K562 (cell line): ENCODE measurements around the gene BST1. TPM values are rescaled to one million over a fixed set of nuclear protein-coding genes. Genes with fewer than 3 reads are reported as not detected.

Experiments
- ADNP ChIP-seq: fragments of 200-800 bp; sonication (Bioruptor generic); IDR thresholded peaks from 2 replicates; pipeline ENCODE4 v1.6.1; 2016; ENCODE audit warnings: missing genetic modification characterization, missing compliant biosample characterization
- ARID1B ChIP-seq: fragments of 450-650 bp; IDR thresholded peaks from 2 replicates; pipeline ENCODE4 v1.6.1; 2016; ENCODE audit warnings: antibody characterized with exemption, mild to moderate bottlenecking, inconsistent platforms
- BRCA1 ChIP-seq, 2 experiments: fragments of 450-650 bp in 1 of 2; sonication (generic) in 1 of 2; formaldehyde crosslinking in 1 of 2; IDR thresholded peaks; 2 replicates each; pipeline versions ENCODE4 v1.5.0 to v1.6.1; 2017 to 2020; ENCODE audit warnings: mild to moderate bottlenecking in 1 of 2, missing genetic modification reagents in 1 of 2
- DEAF1 ChIP-seq: fragments of 450-650 bp; formaldehyde crosslinking; IDR thresholded peaks from 2 replicates; pipeline ENCODE4 v1.4.0; 2020; ENCODE audit warnings: mild to moderate bottlenecking, moderate library complexity
- FOXK2 ChIP-seq, 2 experiments: fragments of 450-650 bp; IDR thresholded peaks in 1 of 2; conservative IDR thresholded peaks in 1 of 2; 2 replicates each; pipeline ENCODE4 v1.6.1; 2016; ENCODE audit warnings: low read depth in 2 of 2, mild to moderate bottlenecking in 1 of 2
- HOMEZ ChIP-seq: fragments of 250-450 bp; sonication (Bioruptor Pico); IDR thresholded peaks from 2 replicates; pipeline ENCODE4 v1.4.0; 2020; ENCODE audit warnings: mild to moderate bottlenecking, moderate library complexity
- POLR2A ChIP-seq: fragments of 450-650 bp; conservative IDR thresholded peaks from 2 replicates; pipeline ENCODE4 v1.6.1; 2016
- RBBP5 ChIP-seq: fragments of 200-600 bp; sonication (generic); IDR thresholded peaks from 2 replicates; pipeline ENCODE4 v1.6.1; 2012; ENCODE audit warnings: borderline replicate concordance, mild to moderate bottlenecking, low read length, control low read depth, inconsistent platforms; ENCODE audit not compliant: insufficient read depth, poor library complexity, severe bottlenecking
- RFX1 ChIP-seq: fragments of 450-650 bp; IDR thresholded peaks from 2 replicates; pipeline ENCODE4 v1.6.1; 2016; ENCODE audit warnings: mild to moderate bottlenecking, moderate library complexity
- SMAD1 ChIP-seq: fragments of 150-350 bp; IDR thresholded peaks from 2 replicates; pipeline ENCODE4 v1.6.1; 2014; ENCODE audit warnings: low read length, low read depth; ENCODE audit not compliant: partially characterized antibody
- TAF9B ChIP-seq: fragments of 450-650 bp; IDR thresholded peaks from 2 replicates; pipeline ENCODE4 v1.6.1; 2018; ENCODE audit warnings: mild to moderate bottlenecking; ENCODE audit not compliant: partially characterized antibody
- TBP ChIP-seq: optimal IDR thresholded peaks from 2 replicates; pipeline ENCODE3; 2011; ENCODE audit warnings: low read depth, low read length, improper control_type of control experiment
- TEAD4 ChIP-seq, 2 experiments: sonication (generic) in 1 of 2; formaldehyde crosslinking in 1 of 2; IDR thresholded peaks; 2 replicates each; pipeline versions ENCODE4 v1.6.1 to v1.8.0; 2012 to 2022; ENCODE audit warnings: borderline replicate concordance in 1 of 2, inconsistent platforms in 1 of 2, low read length in 1 of 2, mild to moderate bottlenecking in 1 of 2, missing genetic modification reagents in 1 of 2
- THRA ChIP-seq: fragments of 450-650 bp; IDR thresholded peaks from 2 replicates; pipeline ENCODE4 v1.6.1; 2017; ENCODE audit warnings: mild to moderate bottlenecking, moderate library complexity
- TOE1 ChIP-seq, 2 experiments: fragments of 450-650 bp in 1 of 2; sonication (generic) in 1 of 2; formaldehyde crosslinking in 1 of 2; IDR thresholded peaks; 2 replicates each; pipeline versions ENCODE4 v1.7.1 to v1.8.0; 2016 to 2022; ENCODE audit warnings: borderline replicate concordance in 2 of 2, mild to moderate bottlenecking in 2 of 2, antibody characterized with exemption in 1 of 2, inconsistent platforms in 1 of 2, low read depth in 1 of 2, missing genetic modification reagents in 1 of 2, moderate library complexity in 1 of 2
- ZBED1 ChIP-seq: IDR thresholded peaks from 2 replicates; pipeline ENCODE4 v1.6.1; 2014
- ZBTB33 ChIP-seq: sonication (generic); formaldehyde crosslinking; IDR thresholded peaks from 2 replicates; pipeline ENCODE4 v1.8.1; 2023; ENCODE audit warnings: mild to moderate bottlenecking, missing genetic modification reagents
- ZNF507 ChIP-seq: conservative IDR thresholded peaks from 2 replicates; pipeline ENCODE4 v1.6.1; 2017; ENCODE audit warnings: missing genetic modification characterization, missing compliant biosample characterization
- ZNF583 ChIP-seq: fragments of 250-450 bp; sonication (Bioruptor Pico); IDR thresholded peaks from 2 replicates; pipeline ENCODE4 v1.4.0; 2020
- ZNF77 ChIP-seq: fragments of 250-450 bp; sonication (Bioruptor Pico); IDR thresholded peaks from 2 replicates; pipeline ENCODE4 v1.5.0; 2020
- ZZZ3 ChIP-seq: fragments of 450-650 bp; IDR thresholded peaks from 2 replicates; pipeline ENCODE4 v1.6.1; 2016; ENCODE audit warnings: antibody characterized with exemption, mild to moderate bottlenecking, moderate library complexity
- polyA plus RNA-seq, 8 experiments: library from polyadenylated mRNA; depleted of rRNA in 4 of 8; stranded (reverse) in 5 of 8; unstranded in 3 of 8; fragments of >200 nt; fragmentation: Nextera tagmentation in 2 of 8; fragmentation: Illumina TruSeq in 1 of 8; extraction: Ambion mirVana in 2 of 8; extraction: Trizol in 1 of 8; gene quantifications; 2 replicates each; pipeline versions ENCODE4 v1.2.1 to v1.2.3, GENCODE V29; 2011 to 2014; ENCODE audit warnings: inconsistent platforms in 1 of 8, missing spikeins in 1 of 8
- total RNA-seq, 7 experiments: library from RNA; depleted of rRNA in 6 of 7; stranded (reverse); fragments of >200 nt in 6 of 7; fragmentation: Illumina TruSeq in 2 of 7; extraction: Trizol in 2 of 7; gene quantifications; 2 replicates each; pipeline versions ENCODE4 v1.2.1 to v1.2.3, GENCODE V29; 2011 to 2021; ENCODE audit warnings: low replicate concordance in 1 of 7

BST1 gene
- total and polyA plus RNA-seq, 9 of the 15 experiments (the other 6 are each of a cell fraction or from before 2014, with no cell fraction given): 0.04 to 0.38 (median 0.07) TPM; not detected in 6

GRCh38 chr4:15653864-15654592 lies 48.8 kb upstream of the BST1 start (continued):
- peak; percentile 28 for TF ChIP-seq TAF9B
- 0 out of 2 replicates have a peak, but pooled peaks have one; percentile 2 for TF ChIP-seq ADNP (tag)
- TF ChIP-seq ARID1B: 0 out of 2 replicates have a peak, but pooled peaks have one; percentile 19
- peak; percentile 52; the same call in 1 of the 2 replicates for TF ChIP-seq POLR2A
- no peak for TF ChIP-seq RFX1
- TF ChIP-seq ZBED1: no peak
- TF ChIP-seq RBBP5: no peak
- no peak for TF ChIP-seq ZNF507
- TF ChIP-seq TOE1 (IDR thresholded peaks at IDR 0.05; ENCODE audit: borderline replicate concordance): no peak
- no peak for TF ChIP-seq TOE1 (CRISPR knock-in tag; IDR thresholded peaks at IDR 0.05; ENCODE audit: borderline replicate concordance, low read depth)
- no peak for TF ChIP-seq DEAF1 (CRISPR knock-in tag)
- TF ChIP-seq TBP: peak; percentile 56
- no peak for TF ChIP-seq BRCA1 (IDR thresholded peaks at IDR 0.05)
- no peak for TF ChIP-seq BRCA1 (CRISPR knock-in tag; IDR thresholded peaks at IDR 0.05)
- TF ChIP-seq ZZZ3: no peak
- TF ChIP-seq ZBTB33 (CRISPR knock-in tag): no peak
- TF ChIP-seq FOXK2 (conservative IDR thresholded peaks at IDR 0.05 in 1 of 2, IDR thresholded peaks at IDR 0.05 in 1 of 2; ENCODE audit: low read depth in 2 of 2): peak; percentile 57 to 71; a peak in 3 of 4 replicates
- no peak for TF ChIP-seq ZNF583 (CRISPR knock-in tag)
- TF ChIP-seq SMAD1: no peak
- no peak for TF ChIP-seq ZNF77
- TF ChIP-seq HOMEZ (CRISPR knock-in tag): no peak
- peak; percentile 17; the same call in 1 of the 2 replicates for TF ChIP-seq TEAD4 (IDR thresholded peaks at IDR 0.05; ENCODE audit: low read length)
- no peak for TF ChIP-seq TEAD4 (CRISPR knock-in tag; IDR thresholded peaks at IDR 0.05; ENCODE audit: borderline replicate concordance)
- no peak for TF ChIP-seq THRA
